Measurements from ENCODE around the gene CNOT6L.

Gene CNOT6L

GRCh38 chr4:77788990-77789389, 30.2 kb downstream of the CNOT6L start:
- no peak overlapping the region for H2AFZ ChIP-seq (ENCODE audit: insufficient read depth, low read length, poor library complexity)
- H4K8ac ChIP-seq (ENCODE audit: low read depth, low read length): no peak overlapping the region
- no peak overlapping the region for H3K27ac ChIP-seq (ENCODE audit: low read depth, low read length)
- no peak overlapping the region for H2BK12ac ChIP-seq (ENCODE audit: low read length)
- H3K4me3 ChIP-seq (ENCODE audit: low read depth, low read length): no peak overlapping the region
- H4K12ac ChIP-seq (ENCODE audit: low read depth, low read length): no peak overlapping the region
- H3K14ac ChIP-seq (ENCODE audit: low read length): no peak overlapping the region
- H3K36me3 ChIP-seq (ENCODE audit: control insufficient read depth in 1 of 2, insufficient read depth in 2 of 2, low read length in 2 of 2): no peaks in the 10 kb centered on the region
- H2AK5ac ChIP-seq (ENCODE audit: low read length): no peak overlapping the region
- H3K4me2 ChIP-seq (ENCODE audit: low read length): no peak overlapping the region
- no peaks in the 10 kb centered on the region for H3K79me2 ChIP-seq (ENCODE audit: control insufficient read depth, insufficient read depth, low read length, poor library complexity)
- no peak overlapping the region for H3K4ac ChIP-seq (ENCODE audit: low read depth, low read length)
- H3K18ac ChIP-seq (ENCODE audit: low read length): no peak overlapping the region
- H3K27me3 ChIP-seq (ENCODE audit: insufficient read depth, low read length): no peaks in the 10 kb centered on the region
- no peaks in the 10 kb centered on the region for H3K79me1 ChIP-seq (ENCODE audit: low read length)
- no CpG with 5 or more reads among the region's 2 CpGs for WGBS (ENCODE audit: extremely low coverage, insufficient coverage, insufficient read length)
- DNase-seq: no peak
- no peaks in the 10 kb centered on the region for H3K9me3 ChIP-seq (ENCODE audit: insufficient read depth, low read depth, low read length)
- no peaks in the 10 kb centered on the region for H3K4me1 ChIP-seq (ENCODE audit: control insufficient read depth in 1 of 2, insufficient read depth in 2 of 2, low read length in 2 of 2)
- H3K23ac ChIP-seq (ENCODE audit: low read length): no peak overlapping the region
- H3K9ac ChIP-seq (ENCODE audit: low read length): no peak overlapping the region
- no peak overlapping the region for H2BK5ac ChIP-seq (ENCODE audit: low read depth, low read length, poor library complexity)
- H4K91ac ChIP-seq (ENCODE audit: low read depth, low read length): no peak overlapping the region
- H2BK120ac ChIP-seq (ENCODE audit: insufficient read depth, low read length, poor library complexity): no peak overlapping the region

- Histone ChIP-seq H3K18ac (ENCODE audit: low read length) (no peak overlapping the region), H3K36me3 (ENCODE audit: control insufficient read depth in 1 of 2, insufficient read depth in 2 of 2, low read length in 2 of 2) (no peaks in the 10 kb centered on the region), H4K8ac (ENCODE audit: low read depth, low read length) (no peak overlapping the region), H2BK120ac (ENCODE audit: insufficient read depth, low read length, poor library complexity) (no peak overlapping the region), H3K4me3 (ENCODE audit: low read depth, low read length) (no peak overlapping the region), H3K9ac (ENCODE audit: low read length) (no peak overlapping the region), H3K27ac (ENCODE audit: low read depth, low read length) (no peak overlapping the region), H3K79me2 (ENCODE audit: control insufficient read depth, insufficient read depth, low read length, poor library complexity) (no peaks in the 10 kb centered on the region), H3K4me1 (ENCODE audit: control insufficient read depth in 1 of 2, insufficient read depth in 2 of 2, low read length in 2 of 2) (no peaks in the 10 kb centered on the region), H3K4me2 (ENCODE audit: low read length) (no peak overlapping the region), H3K4ac (ENCODE audit: low read depth, low read length) (no peak overlapping the region), H2BK12ac (ENCODE audit: low read length) (no peak overlapping the region), H4K91ac (ENCODE audit: low read depth, low read length) (no peak overlapping the region), H3K79me1 (ENCODE audit: low read length) (no peaks in the 10 kb centered on the region), H3K27me3 (ENCODE audit: insufficient read depth, low read length) (no peaks in the 10 kb centered on the region), H3K23ac (ENCODE audit: low read length) (no peak overlapping the region), H3K14ac (ENCODE audit: low read length) (no peak overlapping the region), H2BK5ac (ENCODE audit: low read depth, low read length, poor library complexity) (no peak overlapping the region), H4K12ac (ENCODE audit: low read depth, low read length) (no peak overlapping the region), H3K9me3 (ENCODE audit: insufficient read depth, low read depth, low read length) (no peaks in the 10 kb centered on the region), H2AFZ (ENCODE audit: insufficient read depth, low read length, poor library complexity) (no peak overlapping the region), H2AK5ac (ENCODE audit: low read length) (no peak overlapping the region)
- no CpG with 5 or more reads among the region's 3 CpGs for WGBS (ENCODE audit: extremely low coverage, insufficient coverage, insufficient read length)
- no peak for DNase-seq
Measured at GRCh38 chr4:77787969-77788368, 31.2 kb downstream of the CNOT6L start.

- no peak overlapping the region for H4K12ac ChIP-seq (ENCODE audit: low read depth, low read length)
- H3K23ac ChIP-seq (ENCODE audit: low read length): no peak overlapping the region
- no peak for DNase-seq
- no CpG with 5 or more reads among the region's 6 CpGs for WGBS (ENCODE audit: extremely low coverage, insufficient coverage, insufficient read length)
- H3K4me2 ChIP-seq (ENCODE audit: low read length): no peak overlapping the region
- H2AK5ac ChIP-seq (ENCODE audit: low read length): no peak overlapping the region
- no peaks in the 10 kb centered on the region for H3K79me1 ChIP-seq (ENCODE audit: low read length)
- no peaks in the 10 kb centered on the region for H3K79me2 ChIP-seq (ENCODE audit: control insufficient read depth, insufficient read depth, low read length, poor library complexity)
- no peak overlapping the region for H3K4ac ChIP-seq (ENCODE audit: low read depth, low read length)
- H3K9me3 ChIP-seq (ENCODE audit: insufficient read depth, low read depth, low read length): no peaks in the 10 kb centered on the region
- no peaks in the 10 kb centered on the region for H3K27me3 ChIP-seq (ENCODE audit: insufficient read depth, low read length)
- H3K9ac ChIP-seq (ENCODE audit: low read length): no peak overlapping the region
- no peak overlapping the region for H2BK120ac ChIP-seq (ENCODE audit: insufficient read depth, low read length, poor library complexity)
- no peak overlapping the region for H2AFZ ChIP-seq (ENCODE audit: insufficient read depth, low read length, poor library complexity)
- H3K18ac ChIP-seq (ENCODE audit: low read length): no peak overlapping the region
- H4K8ac ChIP-seq (ENCODE audit: low read depth, low read length): no peak overlapping the region
- H2BK12ac ChIP-seq (ENCODE audit: low read length): no peak overlapping the region
- H3K36me3 ChIP-seq (ENCODE audit: control insufficient read depth in 1 of 2, insufficient read depth in 2 of 2, low read length in 2 of 2): no peaks in the 10 kb centered on the region
- H4K91ac ChIP-seq (ENCODE audit: low read depth, low read length): no peak overlapping the region
- no peaks in the 10 kb centered on the region for H3K4me1 ChIP-seq (ENCODE audit: control insufficient read depth in 1 of 2, insufficient read depth in 2 of 2, low read length in 2 of 2)
- H2BK5ac ChIP-seq (ENCODE audit: low read depth, low read length, poor library complexity): no peak overlapping the region
- no peak overlapping the region for H3K27ac ChIP-seq (ENCODE audit: low read depth, low read length)
- no peak overlapping the region for H3K4me3 ChIP-seq (ENCODE audit: low read depth, low read length)
- no peak overlapping the region for H3K14ac ChIP-seq (ENCODE audit: low read length)
Measured at GRCh38 chr4:77785669-77786068, 33.5 kb downstream of the CNOT6L start.

GRCh38 chr4:77783895-77784294, 35.3 kb downstream of the CNOT6L start:
- H3K4me1 ChIP-seq (ENCODE audit: control insufficient read depth in 1 of 2, insufficient read depth in 2 of 2, low read length in 2 of 2): no peaks in the 10 kb centered on the region

More at GRCh38 chr4:77783895-77784294, 35.3 kb downstream of the CNOT6L start:
- H3K18ac ChIP-seq (ENCODE audit: low read length): no peak overlapping the region
- no peak overlapping the region for H2AK5ac ChIP-seq (ENCODE audit: low read length)
- H3K14ac ChIP-seq (ENCODE audit: low read length): no peak overlapping the region
- H2BK5ac ChIP-seq (ENCODE audit: low read depth, low read length, poor library complexity): no peak overlapping the region
- no peaks in the 10 kb centered on the region for H3K27me3 ChIP-seq (ENCODE audit: insufficient read depth, low read length)
- H2BK120ac ChIP-seq (ENCODE audit: insufficient read depth, low read length, poor library complexity): no peak overlapping the region
- no peak overlapping the region for H3K27ac ChIP-seq (ENCODE audit: low read depth, low read length)
- H3K4me3 ChIP-seq (ENCODE audit: low read depth, low read length): no peak overlapping the region
- no peaks in the 10 kb centered on the region for H3K79me2 ChIP-seq (ENCODE audit: control insufficient read depth, insufficient read depth, low read length, poor library complexity)
- no peak overlapping the region for H3K4me2 ChIP-seq (ENCODE audit: low read length)
- no peaks in the 10 kb centered on the region for H3K9me3 ChIP-seq (ENCODE audit: insufficient read depth, low read depth, low read length)
- no peak overlapping the region for H3K23ac ChIP-seq (ENCODE audit: low read length)
- H3K4ac ChIP-seq (ENCODE audit: low read depth, low read length): no peak overlapping the region
- no peak overlapping the region for H2AFZ ChIP-seq (ENCODE audit: insufficient read depth, low read length, poor library complexity)
- no peak overlapping the region for H4K12ac ChIP-seq (ENCODE audit: low read depth, low read length)
- H3K79me1 ChIP-seq (ENCODE audit: low read length): no peaks in the 10 kb centered on the region
- H3K36me3 ChIP-seq (ENCODE audit: control insufficient read depth in 1 of 2, insufficient read depth in 2 of 2, low read length in 2 of 2): no peaks in the 10 kb centered on the region
- H4K91ac ChIP-seq (ENCODE audit: low read depth, low read length): no peak overlapping the region
- H4K8ac ChIP-seq (ENCODE audit: low read depth, low read length): no peak overlapping the region
- no peak overlapping the region for H2BK12ac ChIP-seq (ENCODE audit: low read length)
- DNase-seq: no peak
- H3K9ac ChIP-seq (ENCODE audit: low read length): no peak overlapping the region
- no CpG with 5 or more reads among the region's 6 CpGs for WGBS (ENCODE audit: extremely low coverage, insufficient coverage, insufficient read length)
